DOHH2 (cell line): Measurements from ENCODE around the gene CNGA4.

Experiments
- CTCF ChIP-seq: fragments of 200-600 bp; sonication (generic); IDR thresholded peaks from one replicate; pipeline ENCODE4 v1.5.1; 2014; ENCODE audit warnings: antibody characterized with exemption, mild to moderate bottlenecking, low read depth, low read length; ENCODE audit not compliant: poor library complexity, severe bottlenecking
- EZH2phosphoT487 ChIP-seq: fragments of 200-600 bp; sonication (generic); IDR thresholded peaks from 2 replicates; pipeline ENCODE4 v1.6.1; 2017; ENCODE audit warnings: borderline replicate concordance, mild to moderate bottlenecking, antibody characterized with exemption, low read length, moderate library complexity, mixed read lengths

DNA sequence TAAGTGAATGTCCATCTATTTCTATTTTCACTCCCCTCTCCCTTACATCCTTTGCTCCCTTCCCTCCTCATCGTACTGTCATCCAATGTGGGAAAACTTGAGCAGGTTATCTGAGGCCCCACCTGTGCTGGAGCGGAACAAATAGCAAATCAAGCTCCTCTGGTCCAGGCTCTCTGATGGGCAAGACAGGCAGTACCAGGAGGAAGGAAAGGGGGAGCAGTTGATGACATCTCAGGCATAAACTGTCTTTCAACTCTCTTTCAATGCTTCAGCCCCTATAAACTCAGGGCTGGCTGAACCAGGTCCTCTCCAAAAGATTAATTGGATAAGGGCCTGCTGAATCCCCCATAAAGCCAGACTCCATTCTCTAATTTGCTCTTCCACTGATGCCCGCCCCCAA lies 19.3 kb downstream of the CNGA4 start:
- no peak for TF ChIP-seq CTCF
- TF ChIP-seq EZH2phosphoT487 = no peak
